Fibroblast of lung (primary cell): ENCODE measurements around the gene CYB5RL. TPM values are rescaled to one million over a fixed set of nuclear protein-coding genes. Genes with fewer than 3 reads are reported as not detected.

Experiments used
- DNase-seq, 2 donors: peaks; one replicate each; pipeline versions ENCODE4 v3.0.0 to v3.0.0-alpha.2; 2010; ENCODE audit warnings: low read depth in 2 of 2
- H2AFZ ChIP-seq: 2 replicates; pipeline ENCODE4 v1.5.1; 2012; ENCODE audit warnings: low read length, control low read depth, inconsistent platforms
- H3K27ac ChIP-seq: 2 replicates; pipeline ENCODE4 v1.5.1; 2011; ENCODE audit warnings: low read length, control low read depth; ENCODE audit not compliant: insufficient read depth
- H3K27me3 ChIP-seq: 2 replicates; pipeline ENCODE4 v1.5.1; 2011; ENCODE audit warnings: mild to moderate bottlenecking, low read length; ENCODE audit not compliant: control insufficient read depth, insufficient read depth
- H3K36me3 ChIP-seq: 2 replicates; pipeline ENCODE4 v1.5.1; 2011; ENCODE audit warnings: low read length; ENCODE audit not compliant: control insufficient read depth, insufficient read depth
- H3K4me1 ChIP-seq: 2 replicates; pipeline ENCODE4 v1.5.1; 2011; ENCODE audit warnings: low read length; ENCODE audit not compliant: control insufficient read depth, insufficient read depth; ENCODE audit errors: extremely low read depth
- H3K4me2 ChIP-seq: 2 replicates; pipeline ENCODE4 v1.5.1; 2011; ENCODE audit warnings: low read length, control low read depth; ENCODE audit not compliant: insufficient read depth; ENCODE audit errors: extremely low read depth
- H3K4me3 ChIP-seq, 4 experiments: fragments of 200-600 bp in 1 of 4; sonication (generic) in 1 of 4; replicated peaks in 1 of 4; 2 replicates each; pipeline ENCODE4 v1.5.1; 2011 to 2016; ENCODE audit warnings: low read length in 4 of 4, low read depth in 3 of 4, mild to moderate bottlenecking in 3 of 4, control low read depth in 2 of 4, inconsistent platforms in 1 of 4, mixed read lengths in 1 of 4; ENCODE audit not compliant: insufficient read depth in 1 of 4; ENCODE audit errors: control extremely low read depth in 1 of 4
- H3K79me2 ChIP-seq: 2 replicates; pipeline ENCODE4 v1.5.1; 2012; ENCODE audit warnings: mild to moderate bottlenecking, low read length, inconsistent platforms; ENCODE audit not compliant: control insufficient read depth, insufficient read depth
- H3K9ac ChIP-seq: 2 replicates; pipeline ENCODE4 v1.5.1; 2011; ENCODE audit warnings: mild to moderate bottlenecking, low read length, control low read depth; ENCODE audit not compliant: insufficient read depth
- H3K9me3 ChIP-seq: 2 replicates; pipeline ENCODE4 v1.5.1; 2012; ENCODE audit warnings: low read depth, low read length; ENCODE audit not compliant: control insufficient read depth, insufficient read depth
- H4K20me1 ChIP-seq: 2 replicates; pipeline ENCODE4 v1.5.1; 2011; ENCODE audit warnings: low read length; ENCODE audit not compliant: control insufficient read depth, insufficient read depth; ENCODE audit errors: extremely low read depth
- EZH2 ChIP-seq: IDR thresholded peaks from 2 replicates; pipeline ENCODE4 v1.5.1; 2012; ENCODE audit warnings: low read length, control low read depth, mild to moderate bottlenecking; ENCODE audit errors: missing control alignments
- polyA plus RNA-seq, 2 donors: library from polyadenylated mRNA; depleted of rRNA in 1 of 2; stranded (reverse) in 1 of 2; unstranded in 1 of 2; fragments of >200 nt; gene quantifications; 2 replicates each; pipeline ENCODE4 v1.2.1, GENCODE V29; 2011 to 2012; ENCODE audit warnings: missing spikeins in 1 of 2
- total RNA-seq: library from RNA; depleted of rRNA; stranded (reverse); fragments of >200 nt; gene quantifications from 2 replicates; pipeline ENCODE4 v1.2.1, GENCODE V29; 2014
- TF ChIP-seq, protein P1 (sequence below), 2 donors: IDR thresholded peaks in 1 of 2; conservative IDR thresholded peaks in 1 of 2; 1 replicate in 1 of 2; 2 replicates in 1 of 2; pipeline ENCODE4 v1.5.1; 2011 to 2012; ENCODE audit warnings: low read length in 2 of 2, control low read depth in 1 of 2, inconsistent platforms in 1 of 2, low read depth in 1 of 2, mild to moderate bottlenecking in 1 of 2

Gene CYB5RL
- total and polyA plus RNA-seq, 2 donors (not counting 1 experiment from before 2014, with no cell fraction given): 4.1 to 6.6 TPM

- DNase-seq: no peak
- no peak overlapping the region for H3K4me3 ChIP-seq
- TF ChIP-seq, protein P1, sequence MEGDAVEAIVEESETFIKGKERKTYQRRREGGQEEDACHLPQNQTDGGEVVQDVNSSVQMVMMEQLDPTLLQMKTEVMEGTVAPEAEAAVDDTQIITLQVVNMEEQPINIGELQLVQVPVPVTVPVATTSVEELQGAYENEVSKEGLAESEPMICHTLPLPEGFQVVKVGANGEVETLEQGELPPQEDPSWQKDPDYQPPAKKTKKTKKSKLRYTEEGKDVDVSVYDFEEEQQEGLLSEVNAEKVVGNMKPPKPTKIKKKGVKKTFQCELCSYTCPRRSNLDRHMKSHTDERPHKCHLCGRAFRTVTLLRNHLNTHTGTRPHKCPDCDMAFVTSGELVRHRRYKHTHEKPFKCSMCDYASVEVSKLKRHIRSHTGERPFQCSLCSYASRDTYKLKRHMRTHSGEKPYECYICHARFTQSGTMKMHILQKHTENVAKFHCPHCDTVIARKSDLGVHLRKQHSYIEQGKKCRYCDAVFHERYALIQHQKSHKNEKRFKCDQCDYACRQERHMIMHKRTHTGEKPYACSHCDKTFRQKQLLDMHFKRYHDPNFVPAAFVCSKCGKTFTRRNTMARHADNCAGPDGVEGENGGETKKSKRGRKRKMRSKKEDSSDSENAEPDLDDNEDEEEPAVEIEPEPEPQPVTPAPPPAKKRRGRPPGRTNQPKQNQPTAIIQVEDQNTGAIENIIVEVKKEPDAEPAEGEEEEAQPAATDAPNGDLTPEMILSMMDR (conservative IDR thresholded peaks at IDR 0.05 in 1 of 2, IDR thresholded peaks at IDR 0.05 in 1 of 2; ENCODE audit: low read depth in 1 of 2, low read length in 2 of 2): no peak
- TF ChIP-seq EZH2: no peak
- no peaks in the 10 kb centered on the region for H3K79me2 ChIP-seq
- no peak overlapping the region for H3K9ac ChIP-seq
- H4K20me1 ChIP-seq: no peaks in the 10 kb centered on the region
- no peaks in the 10 kb centered on the region for H3K9me3 ChIP-seq
- no peaks in the 10 kb centered on the region for H3K27me3 ChIP-seq
- H3K4me2 ChIP-seq: no peak overlapping the region
- H3K27ac ChIP-seq: no peak overlapping the region
- no peak overlapping the region for H2AFZ ChIP-seq
- no peaks in the 10 kb centered on the region for H3K36me3 ChIP-seq
- no peaks in the 10 kb centered on the region for H3K4me1 ChIP-seq
These were observed 41.8 kb downstream of the CYB5RL start for GRCh38 chr1:54158071-54158470.

GRCh38 chr1:54157401-54157800, 42.4 kb downstream of the CYB5RL start:
- TF ChIP-seq, protein P1 (conservative IDR thresholded peaks at IDR 0.05 in 1 of 2, IDR thresholded peaks at IDR 0.05 in 1 of 2; ENCODE audit: low read depth in 1 of 2, low read length in 2 of 2): no peak
- TF ChIP-seq EZH2: no peak
- H3K27ac ChIP-seq: no peak overlapping the region
- no peaks in the 10 kb centered on the region for H3K79me2 ChIP-seq
- no peak overlapping the region for H3K9ac ChIP-seq
- no peaks in the 10 kb centered on the region for H4K20me1 ChIP-seq
- no peaks in the 10 kb centered on the region for H3K4me1 ChIP-seq
- no peak overlapping the region for H2AFZ ChIP-seq
- no peak overlapping the region for H3K4me3 ChIP-seq
- H3K9me3 ChIP-seq: no peaks in the 10 kb centered on the region
- no peak for DNase-seq
- H3K4me2 ChIP-seq: no peak overlapping the region
- no peaks in the 10 kb centered on the region for H3K36me3 ChIP-seq
- H3K27me3 ChIP-seq: no peaks in the 10 kb centered on the region

DNA sequence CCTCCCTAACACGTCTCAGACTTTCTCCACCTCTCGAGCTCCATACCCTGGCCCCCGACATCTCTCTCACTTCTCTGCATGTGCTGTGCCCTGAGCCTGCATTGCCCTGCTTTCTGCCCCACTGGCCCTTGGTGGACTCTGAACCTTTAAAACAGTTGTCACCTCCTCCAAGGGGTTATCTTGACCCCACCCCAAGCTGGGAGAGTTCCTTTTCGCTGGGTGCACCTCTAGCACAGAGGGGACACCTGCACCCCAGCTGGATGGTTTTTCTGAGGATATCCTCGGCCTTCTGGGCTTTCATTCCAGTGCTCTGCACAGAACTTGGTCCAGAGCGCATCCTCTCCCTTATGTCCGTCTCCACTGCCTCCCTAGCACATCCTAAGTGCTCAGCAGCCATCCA, 42.8 kb downstream of the CYB5RL start:
- Histone ChIP-seq H4K20me1 (no peaks in the 10 kb centered on the region), H3K36me3 (no peaks in the 10 kb centered on the region), H3K9me3 (no peaks in the 10 kb centered on the region), H3K4me1 (no peaks in the 10 kb centered on the region), H3K27me3 (no peaks in the 10 kb centered on the region), H3K9ac (no peak overlapping the region), H3K79me2 (no peaks in the 10 kb centered on the region), H3K4me3 (no peak overlapping the region), H2AFZ (no peak overlapping the region), H3K4me2 (no peak overlapping the region), H3K27ac (no peak overlapping the region)
- TF ChIP-seq EZH2: no peak
- no peak for DNase-seq
